ENCODE measurements around the gene ATP12A. TPM values are rescaled to one million over a fixed set of nuclear protein-coding genes. Genes with fewer than 3 reads are reported as not detected.

ATP12A gene
- polyA plus RNA-seq, 3 donors: not detected

DNA sequence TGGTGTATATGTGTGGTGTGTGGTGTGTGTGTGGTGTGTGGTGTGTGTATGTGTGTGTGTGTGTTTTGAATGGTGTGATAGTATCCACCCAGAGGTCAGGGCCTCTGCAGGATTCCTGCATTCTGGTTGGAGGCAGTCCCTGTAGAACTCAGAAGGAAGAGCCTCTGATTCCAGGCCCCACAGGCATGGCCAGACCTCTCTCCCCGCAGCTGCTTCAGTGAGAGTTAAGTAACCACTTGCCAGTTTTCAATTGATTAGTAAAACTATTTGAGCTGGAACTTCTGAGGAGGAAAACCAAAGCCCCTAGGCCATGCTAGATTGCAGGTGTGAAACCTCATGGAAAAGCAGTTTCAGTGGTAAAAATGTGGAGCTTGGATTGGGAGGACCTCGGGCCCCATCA is 2.1 kb downstream of the ATP12A start:
- peaks cover 38 to 56% (median 39%) of the 10 kb centered on the region in 3 donors for H3K27me3 Mint-ChIP-seq (ENCODE audit: low read depth in 3 of 3)
- H3K4me3 Mint-ChIP-seq: no peak overlapping the region
- H3K36me3 ChIP-seq (replicated peaks in 1 of 2; ENCODE audit: control insufficient read depth in 1 of 2, insufficient read depth in 2 of 2, low read length in 2 of 2): no peaks in the 10 kb centered on the region

DNA sequence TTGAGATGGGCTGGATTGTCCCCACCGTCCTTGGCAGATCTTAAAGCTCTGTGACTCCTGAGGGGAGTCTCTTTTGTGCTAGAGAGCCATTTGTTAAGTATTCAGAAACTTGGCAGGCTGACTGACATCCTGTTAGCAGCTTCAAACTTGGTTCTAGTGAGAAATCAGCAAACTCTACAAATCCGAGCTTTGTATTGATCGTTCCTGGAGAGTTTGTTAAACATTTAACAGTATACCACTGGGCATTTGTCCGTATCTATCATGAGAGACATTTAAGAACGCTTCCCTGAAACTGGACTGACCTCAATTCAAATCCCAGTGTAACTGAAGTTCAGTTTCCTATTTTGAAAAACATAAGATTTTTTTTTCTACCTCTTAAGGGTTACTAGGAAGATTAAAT is 3.1 kb downstream of the ATP12A start:
- H3K36me3 ChIP-seq (replicated peaks in 1 of 2; ENCODE audit: control insufficient read depth in 1 of 2, insufficient read depth in 2 of 2, low read length in 2 of 2): no peaks in the 10 kb centered on the region
- H3K9me3 ChIP-seq (replicated peaks in 1 of 2; ENCODE audit: control insufficient read depth in 1 of 2, insufficient read depth in 1 of 2, low read length in 2 of 2): peaks cover 0 to 5% of the 10 kb centered on the region in 2 donors
- H3K4me3 ChIP-seq (replicated peaks in 1 of 3; ENCODE audit: low read depth in 2 of 3, low read length in 3 of 3): no peak overlapping the region
- H3K27me3 ChIP-seq (ENCODE audit: control insufficient read depth in 2 of 2, insufficient read depth in 2 of 2, low read length in 2 of 2): peaks cover 20 to 29% of the 10 kb centered on the region in 2 donors
- no peak overlapping the region for H3K9ac ChIP-seq (ENCODE audit: insufficient read depth, low read length, poor library complexity, severe bottlenecking)
- no peak for DNase-seq
- WGBS (ENCODE audit: insufficient coverage): 40% methylated on average over 1 of the region's 5 CpGs
- Mint-ChIP-seq H3K27me3 (ENCODE audit: low read depth in 3 of 3) (peaks cover 31 to 47% (median 37%) of the 10 kb centered on the region in 3 donors), H3K4me3 (no peak overlapping the region), H3K27ac (no peak overlapping the region), H3K9me3 (peaks cover 0 to 7% (median 0%) of the 10 kb centered on the region in 7 donors), H3K4me1 (peaks cover 6% of the 10 kb centered on the region), H3K36me3 (no peaks in the 10 kb centered on the region)
- intact Hi-C loops (cut with micrococcal nuclease): loop anchor here in 1 of 2 donors (10.0 kb wide), 1 partner anchor 291 kb away; no protein-coding TSS in a partner anchor
- no peak overlapping the region for H3K4me2 ChIP-seq (replicated peaks; ENCODE audit: extremely low read depth, low read length, poor library complexity, severe bottlenecking)
- H3K27ac ChIP-seq (ENCODE audit: low read depth in 1 of 2, low read length in 2 of 2): no peak overlapping the region
- H3K4me1 ChIP-seq (ENCODE audit: control insufficient read depth in 1 of 2, insufficient read depth in 2 of 2, low read length in 2 of 2): peaks cover 0 to 8% of the 10 kb centered on the region in 2 donors
- no peak overlapping the region for H2AFZ ChIP-seq (ENCODE audit: insufficient read depth, low read depth, low read length, poor library complexity, severe bottlenecking)
- H3K79me2 ChIP-seq (ENCODE audit: insufficient read depth, low read length): no peaks in the 10 kb centered on the region
- TF ChIP-seq, protein P1, sequence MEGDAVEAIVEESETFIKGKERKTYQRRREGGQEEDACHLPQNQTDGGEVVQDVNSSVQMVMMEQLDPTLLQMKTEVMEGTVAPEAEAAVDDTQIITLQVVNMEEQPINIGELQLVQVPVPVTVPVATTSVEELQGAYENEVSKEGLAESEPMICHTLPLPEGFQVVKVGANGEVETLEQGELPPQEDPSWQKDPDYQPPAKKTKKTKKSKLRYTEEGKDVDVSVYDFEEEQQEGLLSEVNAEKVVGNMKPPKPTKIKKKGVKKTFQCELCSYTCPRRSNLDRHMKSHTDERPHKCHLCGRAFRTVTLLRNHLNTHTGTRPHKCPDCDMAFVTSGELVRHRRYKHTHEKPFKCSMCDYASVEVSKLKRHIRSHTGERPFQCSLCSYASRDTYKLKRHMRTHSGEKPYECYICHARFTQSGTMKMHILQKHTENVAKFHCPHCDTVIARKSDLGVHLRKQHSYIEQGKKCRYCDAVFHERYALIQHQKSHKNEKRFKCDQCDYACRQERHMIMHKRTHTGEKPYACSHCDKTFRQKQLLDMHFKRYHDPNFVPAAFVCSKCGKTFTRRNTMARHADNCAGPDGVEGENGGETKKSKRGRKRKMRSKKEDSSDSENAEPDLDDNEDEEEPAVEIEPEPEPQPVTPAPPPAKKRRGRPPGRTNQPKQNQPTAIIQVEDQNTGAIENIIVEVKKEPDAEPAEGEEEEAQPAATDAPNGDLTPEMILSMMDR (IDR thresholded peaks at IDR 0.05): no peak
- H4K20me1 ChIP-seq (ENCODE audit: insufficient read depth, low read length): no peaks in the 10 kb centered on the region

More for the DNA sequence above, 2.1 kb downstream of the ATP12A start:
- no peak for DNase-seq
- Histone ChIP-seq H3K4me3 (replicated peaks in 1 of 3; ENCODE audit: low read depth in 2 of 3, low read length in 3 of 3) (no peak overlapping the region), H3K27ac (ENCODE audit: low read depth in 1 of 2, low read length in 2 of 2) (no peak overlapping the region), H3K4me2 (replicated peaks; ENCODE audit: extremely low read depth, low read length, poor library complexity, severe bottlenecking) (no peak overlapping the region), H2AFZ (ENCODE audit: insufficient read depth, low read depth, low read length, poor library complexity, severe bottlenecking) (no peak overlapping the region), H4K20me1 (ENCODE audit: insufficient read depth, low read length) (no peaks in the 10 kb centered on the region), H3K9me3 (replicated peaks in 1 of 2; ENCODE audit: control insufficient read depth in 1 of 2, insufficient read depth in 1 of 2, low read length in 2 of 2) (peaks cover 0 to 5% of the 10 kb centered on the region in 2 donors), H3K4me1 (ENCODE audit: control insufficient read depth in 1 of 2, insufficient read depth in 2 of 2, low read length in 2 of 2) (peaks cover 0 to 8% of the 10 kb centered on the region in 2 donors), H3K27me3 (ENCODE audit: control insufficient read depth in 2 of 2, insufficient read depth in 2 of 2, low read length in 2 of 2) (peaks cover 25 to 39% of the 10 kb centered on the region in 2 donors), H3K9ac (ENCODE audit: insufficient read depth, low read length, poor library complexity, severe bottlenecking) (no peak overlapping the region), H3K79me2 (ENCODE audit: insufficient read depth, low read length) (no peaks in the 10 kb centered on the region)
- TF ChIP-seq, protein P1 (IDR thresholded peaks at IDR 0.05): no peak
- Mint-ChIP-seq H3K36me3 (no peaks in the 10 kb centered on the region), H3K4me1 (peaks cover 6% of the 10 kb centered on the region), H3K27ac (no peak overlapping the region), H3K9me3 (peaks cover 0 to 7% (median 0%) of the 10 kb centered on the region in 7 donors)
- WGBS (ENCODE audit: insufficient coverage): no CpG with 5 or more reads among the region's 2 CpGs
- intact Hi-C loops (cut with micrococcal nuclease): loop anchor here in 1 of 2 donors (10.0 kb wide), 1 partner anchor 292 kb away; no protein-coding TSS in a partner anchor

Data from CD14-positive monocyte (primary cell).